SK-N-MC (cell line): ENCODE results near the gene ADPRS.

Source experiments
- EZH2 ChIP-seq: fragments of 200-600 bp; sonication (generic); IDR thresholded peaks from one replicate; pipeline ENCODE4 v1.6.1; 2017; ENCODE audit warnings: antibody characterized with exemption
- POLR2AphosphoS5 ChIP-seq: IDR thresholded peaks from 2 replicates; pipeline ENCODE4 v1.6.1; 2012; ENCODE audit warnings: mild to moderate bottlenecking, low read depth, low read length, borderline replicate concordance

GRCh38 chr1:36139521-36139920 lies 50.8 kb downstream of the ADPRS start:
- TF ChIP-seq POLR2AphosphoS5 (no peak), EZH2 (no peak)
